ENCODE measurements around the gene PRSS16.

Gene PRSS16

GRCh38 chr6:27268803-27269202 lies 21.3 kb downstream of the PRSS16 start:
- ChIA-PET POLR2A (no interaction called here), CTCF (interaction anchor here (0.7 kb wide), 1 partner anchor 40 kb away, joined by 3 read pairs; no protein-coding TSS in a partner anchor)
- no peak for DNase-seq (ENCODE audit: low read depth, low spot score)

GRCh38 chr6:27273783-27274182 lies 26.3 kb downstream of the PRSS16 start:
- no peak for DNase-seq (ENCODE audit: low read depth, low spot score)
- TF ChIP-seq CTCF (IDR thresholded peaks at IDR 0.05; ENCODE audit: insufficient read depth, low read length, missing control alignments): no peak
- no peak overlapping the region for H3K4me3 ChIP-seq (ENCODE audit: low read depth, low read length)
- POLR2A ChIA-PET: no interaction called here
- CTCF ChIA-PET: interaction anchor here (0.8 kb wide), 2 partner anchors 245 to 498 kb away, joined by 3 read pairs; no protein-coding TSS in a partner anchor

More at GRCh38 chr6:27268803-27269202, 21.3 kb downstream of the PRSS16 start:
- TF ChIP-seq CTCF (IDR thresholded peaks at IDR 0.05; ENCODE audit: insufficient read depth, low read length, missing control alignments): no peak
- H3K4me3 ChIP-seq (ENCODE audit: low read depth, low read length): no peak overlapping the region

GRCh38 chr6:27275025-27275956 lies 27.8 kb downstream of the PRSS16 start:
- DNase-seq (ENCODE audit: low read depth, low spot score): no peak
- H3K4me3 ChIP-seq (ENCODE audit: low read depth, low read length): no peak overlapping the region
- ChIA-PET CTCF (interaction anchor here (1.0 kb wide), 1 partner anchor 477 kb away, joined by 3 read pairs; no protein-coding TSS in a partner anchor), POLR2A (no interaction called here)
- TF ChIP-seq CTCF (IDR thresholded peaks at IDR 0.05; ENCODE audit: insufficient read depth, low read length, missing control alignments): no peak

GRCh38 chr6:27279513-27280063 lies 32.1 kb downstream of the PRSS16 start:
- H3K4me3 ChIP-seq (ENCODE audit: low read depth, low read length): peak overlapping the region; percentile 48
- ChIA-PET CTCF (no interaction called here), POLR2A (interaction anchor here (0.6 to 1.0 kb wide), 2 partner anchors 39 to 133 kb away, joined by 3 read pairs; a partner anchor contains a TSS)
- TF ChIP-seq CTCF (IDR thresholded peaks at IDR 0.05; ENCODE audit: insufficient read depth, low read length, missing control alignments): no peak
- no peak for DNase-seq (ENCODE audit: low read depth, low spot score)

GRCh38 chr6:27280064-27280539 lies 32.6 kb downstream of the PRSS16 start:
- DNase-seq (ENCODE audit: low read depth, low spot score): no peak
- TF ChIP-seq CTCF (IDR thresholded peaks at IDR 0.05; ENCODE audit: insufficient read depth, low read length, missing control alignments): no peak
- CTCF ChIA-PET: no interaction called here
- POLR2A ChIA-PET: interaction anchor here (1.0 kb wide), 1 partner anchor 133 kb away, joined by 3 read pairs; a partner anchor contains a TSS
- H3K4me3 ChIP-seq (ENCODE audit: low read depth, low read length): peak overlapping the region; percentile 54

GRCh38 chr6:27280540-27281000 lies 33.1 kb downstream of the PRSS16 start:
- peak overlapping the region; percentile 54 for H3K4me3 ChIP-seq (ENCODE audit: low read depth, low read length)
- DNase-seq (ENCODE audit: low read depth, low spot score): no peak
- POLR2A ChIA-PET: interaction anchor here (1.0 kb wide), 1 partner anchor 134 kb away, joined by 3 read pairs; a partner anchor contains a TSS
- TF ChIP-seq CTCF (IDR thresholded peaks at IDR 0.05; ENCODE audit: insufficient read depth, low read length, missing control alignments): no peak
- CTCF ChIA-PET: interaction anchor here (0.6 kb wide), 1 partner anchor 133 kb away, joined by 3 read pairs; no protein-coding TSS in a partner anchor
